ENCODE results near the gene SAYSD1.

SAYSD1 gene

DNA sequence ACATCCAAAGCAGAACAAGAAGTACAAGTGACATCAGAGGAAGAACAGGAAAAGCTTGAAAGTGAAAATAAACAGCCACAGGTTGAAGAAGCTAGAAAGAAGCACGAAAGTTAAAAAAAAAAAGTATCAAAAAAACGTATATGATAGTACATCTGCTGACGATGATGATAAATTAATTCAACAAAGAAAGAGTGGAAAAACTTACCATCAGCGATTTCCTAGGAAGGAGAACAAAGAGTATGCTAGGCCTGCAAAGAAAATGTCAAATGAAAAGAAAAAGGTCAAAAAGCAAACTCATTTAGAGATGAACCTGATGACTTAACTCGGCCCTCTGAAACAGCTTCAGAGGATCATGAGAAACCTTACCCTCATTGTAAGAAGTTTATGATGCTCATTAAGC lies 3.7 kb downstream of the SAYSD1 start:
- no peak for DNase-seq (ENCODE audit: extremely low read depth in 1 of 2, low read depth in 1 of 2)

DNA sequence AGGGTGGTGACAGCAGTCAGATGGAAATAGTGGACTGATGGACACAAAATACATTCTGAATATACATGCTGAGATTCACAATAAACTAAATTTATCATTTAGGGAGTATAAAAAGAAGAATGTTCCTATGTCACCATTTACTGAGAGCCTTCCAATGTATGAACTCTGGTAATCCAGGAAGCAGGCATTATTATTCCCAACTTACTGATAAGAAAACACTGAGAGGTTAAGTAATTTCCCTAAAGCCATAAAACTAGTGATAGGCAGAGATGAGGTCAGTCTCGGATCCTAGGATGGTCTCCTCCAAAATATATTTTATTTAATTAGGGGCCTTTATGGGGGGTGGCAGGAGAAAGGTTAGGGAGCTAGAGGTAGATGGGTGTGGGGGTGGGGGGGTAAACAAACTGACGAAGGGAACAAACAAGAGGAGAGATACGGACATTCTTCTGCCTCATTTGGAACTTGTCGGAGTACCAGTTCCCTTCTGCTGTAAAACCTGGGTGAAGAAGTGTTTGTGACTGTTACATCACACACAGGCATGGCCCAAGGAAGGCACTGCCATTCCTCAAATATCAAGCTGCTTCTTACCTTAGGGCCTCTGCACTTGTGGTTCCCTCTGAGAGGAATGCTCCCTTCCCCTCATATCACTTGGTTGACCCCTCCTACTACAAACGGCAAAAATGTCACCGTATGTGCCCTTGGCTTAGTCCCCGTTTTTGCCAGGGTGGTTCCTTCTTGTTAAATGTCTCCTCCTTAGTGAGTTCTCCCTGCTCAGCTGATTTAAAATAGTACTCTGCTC lies 6.7 kb downstream of the SAYSD1 start:
- DNase-seq (ENCODE audit: extremely low read depth in 1 of 2, low read depth in 1 of 2), result no peak

DNA sequence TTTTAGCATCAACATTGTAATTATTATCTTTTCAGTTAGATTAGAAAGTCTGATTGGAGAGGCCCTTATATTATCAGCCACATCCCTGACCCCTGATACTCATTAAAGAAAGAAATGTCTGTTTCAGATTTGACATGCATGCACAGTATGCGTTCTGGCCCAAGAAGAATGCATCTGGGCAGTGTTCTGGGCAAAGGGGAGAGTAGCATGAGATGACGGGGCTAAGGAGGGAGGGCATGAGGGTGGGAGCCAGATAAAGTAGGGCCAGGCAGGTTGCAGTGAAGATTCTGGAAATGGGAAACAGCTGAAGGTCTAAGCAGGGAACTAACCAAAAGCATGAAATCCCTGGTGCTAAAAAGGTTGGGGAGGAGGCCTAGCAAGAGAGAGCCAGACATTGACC lies 7.3 kb downstream of the SAYSD1 start:
- no peak for DNase-seq (ENCODE audit: extremely low read depth in 1 of 2, low read depth in 1 of 2)

DNA sequence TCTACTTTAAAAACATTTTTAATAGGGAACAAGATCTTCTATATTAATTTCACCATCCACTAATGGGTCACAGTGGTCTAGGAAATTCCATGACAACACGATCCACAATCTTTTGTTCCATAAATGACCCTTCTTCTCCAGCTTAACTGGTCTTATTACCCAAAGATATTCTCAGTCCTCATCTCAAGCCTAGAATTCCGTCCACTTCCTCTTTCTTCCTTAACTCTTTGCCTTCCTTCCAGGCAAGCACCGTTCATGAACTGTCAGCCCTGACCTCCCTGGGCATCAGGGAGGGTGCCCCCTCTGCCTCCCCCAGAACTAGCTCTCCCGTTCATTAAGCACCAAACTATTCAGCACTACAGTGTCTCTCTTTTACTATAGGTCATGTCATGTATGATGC lies 8.0 kb downstream of the SAYSD1 start:
- no peak for DNase-seq (ENCODE audit: extremely low read depth in 1 of 2, low read depth in 1 of 2)

DNA sequence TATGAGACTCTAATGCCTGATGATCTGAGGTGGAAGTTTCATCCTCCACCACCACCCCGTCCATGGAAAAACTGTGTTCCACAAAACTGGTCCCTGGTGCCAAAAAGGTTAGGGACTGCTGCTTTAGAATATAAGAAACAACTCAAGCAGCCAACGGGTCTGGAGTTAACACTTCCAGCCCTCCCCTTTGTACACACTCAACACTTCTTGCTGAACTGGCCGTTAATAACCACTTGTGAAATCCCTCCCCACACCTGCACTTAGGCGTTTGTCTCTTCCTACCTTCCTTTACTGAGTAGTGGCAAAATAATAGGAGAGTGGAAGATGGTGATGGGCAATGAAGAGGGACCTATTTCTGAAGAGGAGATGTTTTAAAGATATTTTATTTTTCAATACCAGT lies 10.5 kb downstream of the SAYSD1 start:
- DNase-seq (ENCODE audit: extremely low read depth in 1 of 2, low read depth in 1 of 2), result no peak

DNA sequence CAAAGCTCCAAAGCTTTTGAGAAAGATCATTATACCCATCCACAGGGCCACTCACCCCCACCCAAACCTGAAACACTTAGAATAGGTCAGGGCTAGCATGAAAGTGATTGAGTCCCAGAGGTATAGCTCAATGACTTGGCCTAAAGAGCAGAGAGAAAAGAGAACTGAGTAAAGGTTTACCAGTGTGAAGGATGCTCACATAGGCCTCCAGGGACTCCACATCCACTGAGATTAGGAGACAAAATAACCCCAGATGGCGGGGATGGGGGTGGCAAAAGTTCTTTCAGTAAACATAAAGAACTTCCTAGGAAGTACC lies 12.2 kb downstream of the SAYSD1 start:
- no peak for DNase-seq (ENCODE audit: extremely low read depth in 1 of 2, low read depth in 1 of 2)

DNA sequence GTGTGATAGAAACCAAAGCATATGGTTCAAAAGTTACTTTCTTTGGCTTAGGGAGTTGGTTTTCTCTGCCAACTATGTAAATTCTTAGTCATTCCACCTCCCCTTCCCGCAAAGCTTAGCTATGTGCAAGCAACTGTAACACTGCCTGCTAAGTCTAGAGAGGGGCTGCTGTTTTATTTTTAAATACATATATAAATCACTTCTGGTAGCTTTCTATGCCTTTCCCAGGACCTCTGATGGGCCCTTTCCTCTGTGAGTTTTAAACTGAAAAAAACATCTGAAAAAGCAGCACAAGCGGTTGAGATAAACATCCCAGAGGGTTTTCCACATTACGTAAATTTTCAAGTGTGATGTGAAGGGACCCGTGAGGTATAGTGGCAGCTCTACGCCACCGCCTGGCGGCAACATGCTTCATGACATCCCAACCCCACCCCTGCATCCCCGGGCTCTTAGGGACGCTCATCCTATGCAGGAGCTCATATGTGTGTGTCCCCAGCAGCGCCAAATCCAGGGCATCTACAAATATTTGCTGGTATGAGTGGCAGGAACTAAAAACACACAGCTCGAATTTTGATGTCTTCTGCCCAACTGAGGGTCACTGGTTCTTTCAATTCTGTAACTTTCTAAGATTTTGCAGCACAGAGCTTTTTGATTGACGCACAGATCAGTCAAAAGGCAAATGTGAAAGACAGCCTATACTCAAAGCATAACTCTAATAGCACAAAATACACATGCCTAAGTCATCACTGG lies 12.7 kb downstream of the SAYSD1 start:
- DNase-seq (ENCODE audit: extremely low read depth in 1 of 2, low read depth in 1 of 2), result no peak

DNA sequence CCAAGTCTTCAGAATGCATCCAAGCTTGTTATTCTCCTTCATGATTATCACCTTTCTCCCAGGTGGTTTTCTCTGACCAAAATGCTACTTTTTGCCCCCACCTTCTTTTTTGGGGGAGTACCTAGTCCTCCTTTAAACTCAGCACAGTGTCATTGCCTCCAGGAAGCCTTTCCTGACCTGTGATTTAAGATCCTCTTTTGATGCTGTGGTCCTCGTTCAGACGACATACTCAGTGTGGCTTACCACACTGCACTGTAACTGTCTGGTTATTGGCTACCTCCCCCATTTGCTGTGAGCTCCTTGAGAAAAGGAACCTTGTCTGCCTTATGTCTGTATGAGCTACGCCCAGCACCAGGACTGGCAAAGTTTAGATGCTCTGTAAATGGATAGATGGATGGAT lies 14.6 kb downstream of the SAYSD1 start:
- no peak for DNase-seq (ENCODE audit: extremely low read depth in 1 of 2, low read depth in 1 of 2)

DNA sequence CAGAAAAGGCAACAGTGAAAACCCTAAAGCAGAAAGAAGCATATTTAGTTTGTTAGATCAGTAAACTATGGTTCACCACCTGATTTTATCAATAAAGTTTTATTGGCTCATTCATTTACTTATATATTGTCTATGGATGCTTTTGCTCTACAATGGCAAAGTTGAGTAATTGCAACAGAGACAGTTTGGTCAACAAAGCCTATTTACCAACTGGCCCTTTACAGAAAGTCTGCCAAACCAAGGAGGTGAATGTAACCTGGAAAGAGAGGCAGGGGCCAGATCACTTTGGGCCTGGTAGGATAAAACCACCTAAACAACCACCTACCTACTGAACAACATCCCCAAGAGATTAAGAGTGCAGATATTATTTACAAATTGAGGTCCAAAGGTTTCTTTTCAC lies 19.4 kb downstream of the SAYSD1 start:
- no peak for DNase-seq (ENCODE audit: extremely low read depth in 1 of 2, low read depth in 1 of 2)

DNA sequence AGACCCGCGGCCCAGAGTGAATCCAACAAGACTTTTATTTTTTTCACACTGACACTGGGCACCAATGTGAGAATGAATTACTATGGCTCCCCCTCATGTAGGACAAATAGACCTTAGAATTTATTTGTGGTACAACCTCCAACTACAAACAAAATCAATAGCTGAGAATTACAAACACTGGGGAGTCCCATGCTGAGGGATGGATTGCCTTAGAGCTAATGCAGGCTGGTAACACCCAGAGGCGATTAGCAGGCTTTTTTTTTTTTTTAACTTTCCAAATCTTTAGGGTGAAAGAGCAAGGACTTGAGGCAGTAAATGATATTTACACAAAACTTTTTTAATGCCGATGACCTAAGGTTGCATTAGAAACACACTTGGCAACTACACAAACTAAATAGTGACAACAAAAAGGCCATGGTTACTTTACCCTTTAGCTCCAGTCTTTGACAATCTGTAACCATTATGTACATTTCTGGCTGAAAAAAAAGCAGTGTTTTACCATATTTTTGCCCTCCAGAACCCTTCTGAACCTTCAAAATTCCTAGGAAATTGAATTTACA lies 21.8 kb downstream of the SAYSD1 start:
- no peak for DNase-seq (ENCODE audit: extremely low read depth in 1 of 2, low read depth in 1 of 2)

DNA sequence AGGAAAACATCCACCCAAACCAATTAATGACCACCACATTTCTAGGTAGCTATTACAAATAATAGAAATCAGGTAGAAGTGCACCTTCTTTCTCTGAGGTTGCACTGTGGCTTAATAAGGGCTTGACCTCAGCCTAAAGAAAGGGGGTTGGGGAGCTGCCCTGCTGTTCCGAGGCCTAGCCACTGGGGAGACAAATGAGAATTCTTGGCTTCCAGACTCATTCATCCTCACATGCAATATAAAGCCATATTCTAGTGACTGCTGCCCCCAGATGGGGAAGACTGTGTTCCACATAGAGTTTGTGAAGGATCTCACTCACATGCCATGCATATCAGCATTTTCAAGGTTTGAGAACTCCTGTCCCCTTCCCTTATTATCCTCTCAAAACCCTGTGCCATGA lies 22.9 kb downstream of the SAYSD1 start:
- no peak for DNase-seq (ENCODE audit: extremely low read depth in 1 of 2, low read depth in 1 of 2)

DNA sequence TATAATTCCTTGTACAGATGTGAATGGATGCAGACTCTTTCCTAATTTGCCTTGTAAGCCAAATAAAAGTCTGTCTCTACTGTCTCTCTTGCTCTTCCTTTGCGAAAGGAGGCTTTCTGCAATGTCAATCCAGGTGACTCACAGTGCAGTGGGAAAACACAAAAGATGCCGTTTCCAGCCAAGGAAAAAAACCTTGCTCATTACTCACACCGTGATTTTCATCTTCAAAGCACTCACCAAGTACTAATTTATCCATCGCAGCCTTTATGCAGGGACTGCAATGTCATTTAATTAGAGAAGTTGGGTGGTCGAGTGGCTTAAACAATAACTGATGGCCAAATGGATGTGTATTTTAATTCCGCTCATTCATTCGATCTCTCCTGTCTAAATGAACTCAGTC lies 23.8 kb downstream of the SAYSD1 start:
- DNase-seq (ENCODE audit: extremely low read depth in 1 of 2, low read depth in 1 of 2), result no peak

DNA sequence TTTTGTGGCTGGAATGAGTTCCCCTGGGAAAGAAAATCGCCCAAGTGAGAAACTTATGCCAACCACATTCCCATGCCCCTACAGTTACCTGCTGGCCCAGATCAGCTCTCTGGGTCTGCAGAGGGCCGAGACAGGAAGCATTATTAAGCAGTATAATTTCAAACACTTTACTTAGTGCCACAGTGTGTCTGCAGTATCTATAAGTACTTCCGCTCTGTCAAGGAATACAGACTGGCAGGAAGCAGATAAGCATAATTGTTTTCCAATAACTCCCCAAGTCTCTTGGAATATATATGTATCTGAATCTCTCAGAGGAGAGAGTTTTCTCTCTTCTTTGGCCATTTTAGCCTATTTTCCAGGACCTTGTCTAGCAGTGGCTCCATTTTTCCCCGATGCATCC lies 24.9 kb downstream of the SAYSD1 start:
- no peak for DNase-seq (ENCODE audit: extremely low read depth in 1 of 2, low read depth in 1 of 2)

DNA sequence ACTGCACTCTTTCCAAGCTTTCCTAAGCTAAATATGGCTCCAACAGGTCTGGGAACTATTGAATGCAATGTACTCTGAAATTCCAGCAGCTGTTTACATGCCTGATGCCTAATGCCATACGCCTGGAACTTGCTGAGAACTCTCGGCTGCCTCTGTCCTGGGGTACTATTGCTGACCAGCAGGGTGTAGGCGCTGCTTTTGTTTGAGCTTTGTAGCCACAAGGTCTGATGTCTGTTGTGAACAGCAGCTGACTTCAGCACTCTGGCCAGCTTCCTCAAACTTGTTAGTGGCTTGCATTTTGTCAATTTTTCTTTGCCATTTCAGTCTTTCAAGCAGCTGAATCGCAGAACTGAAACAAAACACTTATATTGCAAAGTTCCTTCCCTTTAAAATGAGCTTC lies 26.7 kb downstream of the SAYSD1 start:
- DNase-seq (ENCODE audit: extremely low read depth in 1 of 2, low read depth in 1 of 2), result no peak

DNA sequence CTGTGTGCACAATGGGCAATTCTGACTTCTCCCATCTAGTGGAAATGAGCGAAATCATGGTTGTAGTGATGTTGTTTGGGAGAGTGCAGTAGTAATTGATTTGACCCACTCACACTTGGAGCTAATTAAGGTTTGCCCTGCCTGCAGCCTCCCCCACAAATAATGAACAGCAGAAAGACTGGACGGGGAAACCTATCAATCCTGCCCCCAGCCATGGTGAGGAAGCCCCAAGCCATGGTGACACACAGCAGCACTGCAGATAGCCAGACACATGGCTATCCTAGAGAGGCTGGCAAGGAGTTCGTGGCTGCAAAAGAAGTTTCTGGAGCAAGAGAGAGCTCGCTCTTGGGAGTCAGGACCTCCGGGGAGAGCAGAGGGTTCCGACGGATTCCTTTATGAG lies 27.8 kb downstream of the SAYSD1 start:
- no peak for DNase-seq (ENCODE audit: extremely low read depth in 1 of 2, low read depth in 1 of 2)

DNA sequence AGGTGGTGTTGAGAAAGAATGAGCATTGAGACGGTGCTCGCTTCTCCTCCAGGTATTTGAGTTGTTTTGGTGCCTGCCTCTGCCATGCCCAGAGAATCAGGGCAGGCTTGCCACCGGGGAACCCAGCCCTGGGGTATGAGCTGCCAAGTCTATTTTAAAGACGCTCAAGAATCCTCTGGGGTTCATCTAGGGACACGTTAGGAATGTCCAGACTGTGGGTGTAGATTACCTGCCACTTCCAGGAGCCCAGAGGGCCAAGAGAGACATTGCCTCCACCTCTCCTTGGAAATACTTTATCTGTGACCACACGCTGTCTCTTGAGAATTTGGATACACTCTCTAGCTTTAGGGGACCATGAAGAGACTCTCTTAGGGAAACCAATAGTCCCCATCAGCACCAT lies 28.3 kb downstream of the SAYSD1 start:
- DNase-seq (ENCODE audit: extremely low read depth in 1 of 2, low read depth in 1 of 2), result no peak

DNA sequence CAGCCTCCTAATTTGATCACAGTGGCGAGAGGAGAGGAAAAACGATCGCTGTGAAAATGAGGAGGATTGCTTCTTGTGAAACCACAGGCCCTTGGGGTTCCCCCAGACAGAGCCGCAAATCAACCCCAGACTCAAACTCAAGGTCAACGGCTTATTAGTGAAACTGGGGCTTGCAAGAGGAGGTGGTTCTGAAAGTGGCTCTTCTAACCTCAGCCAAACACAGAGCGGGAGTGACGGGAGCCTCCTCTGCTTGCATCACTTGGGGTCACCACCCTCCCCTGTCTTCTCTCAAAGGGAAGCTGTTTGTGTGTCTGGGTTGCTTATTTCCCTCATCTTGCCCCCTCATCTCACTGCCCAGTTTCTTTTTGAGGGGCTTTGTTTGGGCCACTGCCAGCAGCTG lies 28.7 kb downstream of the SAYSD1 start:
- DNase-seq (ENCODE audit: extremely low read depth in 1 of 2, low read depth in 1 of 2), result peak; percentile 25 to 50

DNA sequence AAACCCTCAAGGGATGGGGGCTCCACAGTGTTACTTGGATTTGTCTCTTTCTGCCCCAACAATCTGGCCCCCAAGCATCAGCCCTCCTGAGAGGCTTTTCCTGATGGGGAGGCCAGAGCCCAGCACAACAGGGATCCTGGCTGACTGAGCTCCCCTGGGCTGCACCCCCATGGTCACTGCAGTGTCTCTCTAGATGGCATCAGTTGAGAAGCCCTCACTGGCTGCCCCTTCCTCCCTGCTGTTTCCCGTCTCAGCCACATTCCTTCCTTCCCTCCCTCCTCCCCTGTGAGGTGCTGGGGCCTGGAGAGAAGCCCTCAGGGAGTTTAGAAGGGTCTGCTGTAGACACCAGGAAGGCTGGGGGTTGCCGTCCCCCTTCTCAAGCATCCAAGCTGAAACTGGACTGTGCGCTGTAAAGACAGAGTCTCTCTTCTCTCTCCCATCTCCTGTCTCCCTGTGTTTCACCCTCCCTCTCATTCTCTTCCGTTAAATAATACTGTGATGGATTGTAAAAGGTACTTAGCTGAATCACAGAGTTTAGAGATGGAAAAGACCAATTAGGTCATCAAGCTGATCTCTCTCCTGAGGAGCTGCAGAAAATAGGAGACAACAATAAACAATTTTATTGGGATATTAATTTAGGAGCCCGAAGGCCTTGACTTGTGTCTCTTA lies 29.7 kb downstream of the SAYSD1 start:
- DNase-seq (ENCODE audit: extremely low read depth in 1 of 2, low read depth in 1 of 2), result no peak

DNA sequence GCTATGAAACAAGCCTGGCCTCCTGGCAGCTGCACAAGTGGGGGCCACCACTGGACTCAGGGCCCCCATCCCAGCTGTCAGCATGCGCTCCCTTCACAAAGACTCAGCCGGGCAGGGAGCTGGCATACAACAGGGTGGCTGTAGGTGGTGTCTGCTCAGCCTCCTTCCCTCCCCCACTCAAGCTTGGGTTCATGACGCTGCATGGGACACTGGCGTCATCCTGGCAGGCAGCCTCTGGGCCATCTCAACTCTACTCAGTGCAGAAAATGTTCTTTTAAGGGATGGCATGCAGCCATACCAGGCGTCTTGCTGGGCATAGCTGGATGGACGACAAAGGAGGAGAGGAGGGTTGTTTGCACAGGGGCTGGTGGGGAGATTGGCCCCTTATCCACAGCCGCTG lies 30.5 kb downstream of the SAYSD1 start:
- DNase-seq (ENCODE audit: extremely low read depth in 1 of 2, low read depth in 1 of 2), result no peak

DNA sequence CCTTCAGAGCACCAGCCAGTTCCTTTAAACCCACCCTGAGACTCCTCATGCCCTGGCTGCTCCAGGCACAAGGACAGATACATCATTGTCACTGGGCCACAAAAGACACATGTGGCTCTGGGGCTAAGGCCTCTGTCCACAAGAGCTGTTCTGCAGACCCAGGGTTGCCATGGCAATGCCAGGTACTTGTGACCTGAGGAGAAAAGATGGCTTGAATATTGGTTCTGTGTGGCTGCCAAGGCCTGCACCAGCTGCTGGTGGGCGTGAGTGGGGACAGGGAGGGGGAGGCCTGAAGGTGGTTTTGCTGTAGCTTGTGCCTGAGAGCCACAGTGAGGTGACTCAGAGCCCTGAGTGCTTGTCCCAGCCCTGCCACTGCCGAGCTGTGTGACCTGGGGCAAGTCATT lies 31.8 kb downstream of the SAYSD1 start:
- DNase-seq (ENCODE audit: extremely low read depth in 1 of 2, low read depth in 1 of 2), result peak; percentile 15 to 30

DNA sequence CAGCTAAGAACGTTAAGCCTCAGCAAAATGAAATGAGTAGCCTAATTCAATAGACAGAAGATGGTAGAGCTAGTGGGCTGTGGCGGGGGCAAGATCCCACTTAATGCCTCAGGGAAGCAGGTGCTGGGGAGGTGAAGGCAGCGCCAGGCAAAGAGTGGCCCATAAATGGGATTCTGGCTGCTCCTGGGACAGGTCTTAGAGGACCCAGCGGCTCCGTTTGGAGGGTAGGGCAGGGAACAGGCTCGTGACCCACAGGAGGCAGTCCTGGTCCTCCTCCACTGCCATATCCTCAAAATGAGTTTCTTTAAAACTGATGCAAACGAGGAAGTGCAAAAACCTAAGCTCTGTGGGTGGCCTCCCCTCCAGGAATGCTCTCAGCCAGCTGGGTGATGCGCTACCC lies 32.7 kb downstream of the SAYSD1 start:
- DNase-seq (ENCODE audit: extremely low read depth in 1 of 2, low read depth in 1 of 2), result no peak
